ENCODE results near the gene ELOVL7. TPM values are rescaled to one million over a fixed set of nuclear protein-coding genes. Genes with fewer than 3 reads are reported as not detected.

ELOVL7 gene
- total and polyA plus RNA-seq, 4 donors, result 0.21 to 2.3 (median 0.76) TPM

DNA sequence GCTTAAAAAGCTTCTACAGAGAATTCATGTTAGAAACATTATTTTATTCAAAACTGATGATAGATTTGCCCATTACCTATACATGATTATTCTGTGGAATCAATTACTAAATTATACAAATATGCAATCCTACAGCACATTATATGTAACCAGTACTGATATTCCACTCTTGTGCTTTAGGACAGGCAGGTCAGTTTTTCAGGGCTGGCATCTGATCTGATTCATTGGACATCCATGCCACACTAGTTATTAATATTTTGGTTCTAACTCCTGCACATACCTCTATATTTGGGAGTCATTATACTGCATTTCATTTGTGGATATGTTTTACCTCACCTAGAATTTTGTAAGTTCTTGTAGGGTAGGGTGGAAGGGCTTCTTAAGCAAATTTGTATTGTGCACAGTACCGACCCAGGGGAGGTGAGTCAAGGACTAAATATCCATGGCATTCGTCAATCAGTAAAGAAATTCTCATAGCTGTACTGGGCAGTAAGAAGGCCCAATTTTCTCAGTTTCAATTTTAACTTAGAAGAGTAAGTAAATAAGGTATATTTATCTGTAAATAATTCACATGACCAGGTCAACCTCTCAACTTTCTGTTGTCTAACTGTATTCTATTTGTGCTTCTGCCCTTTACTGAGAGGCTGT lies 33.5 kb downstream of the ELOVL7 start:
- Histone ChIP-seq H3K4me3 (ENCODE audit: low read depth in 1 of 3, low read length in 3 of 3) (no peak overlapping the region), H3K27ac (ENCODE audit: low read depth in 1 of 2, low read length in 2 of 2) (no peak overlapping the region), H3K27me3 (ENCODE audit: control insufficient read depth in 4 of 4, insufficient read depth in 4 of 4, low read length in 3 of 4) (no peaks in the 10 kb centered on the region), H3K9ac (ENCODE audit: low read depth in 1 of 2, low read length in 2 of 2) (no peak overlapping the region), H3K4me1 (ENCODE audit: control insufficient read depth in 4 of 4, insufficient read depth in 4 of 4, low read length in 3 of 4) (no peaks in the 10 kb centered on the region), H3K9me3 (ENCODE audit: control insufficient read depth in 4 of 4, low read length in 3 of 4) (no peaks in the 10 kb centered on the region), H3K36me3 (ENCODE audit: control insufficient read depth in 4 of 4, insufficient read depth in 3 of 4, low read depth in 1 of 4, low read length in 3 of 4) (no peaks in the 10 kb centered on the region)
- TF ChIP-seq EGR1 (IDR thresholded peaks at IDR 0.05; ENCODE audit: low read depth in 2 of 2) (no peak), NR2F2 (IDR thresholded peaks at IDR 0.05) (no peak), FOXA2 (IDR thresholded peaks at IDR 0.05) (no peak)
- 63% methylated on average over 2 of the region's 2 CpGs for WGBS
- DNase-seq (ENCODE audit: low spot score), result no peak

DNA sequence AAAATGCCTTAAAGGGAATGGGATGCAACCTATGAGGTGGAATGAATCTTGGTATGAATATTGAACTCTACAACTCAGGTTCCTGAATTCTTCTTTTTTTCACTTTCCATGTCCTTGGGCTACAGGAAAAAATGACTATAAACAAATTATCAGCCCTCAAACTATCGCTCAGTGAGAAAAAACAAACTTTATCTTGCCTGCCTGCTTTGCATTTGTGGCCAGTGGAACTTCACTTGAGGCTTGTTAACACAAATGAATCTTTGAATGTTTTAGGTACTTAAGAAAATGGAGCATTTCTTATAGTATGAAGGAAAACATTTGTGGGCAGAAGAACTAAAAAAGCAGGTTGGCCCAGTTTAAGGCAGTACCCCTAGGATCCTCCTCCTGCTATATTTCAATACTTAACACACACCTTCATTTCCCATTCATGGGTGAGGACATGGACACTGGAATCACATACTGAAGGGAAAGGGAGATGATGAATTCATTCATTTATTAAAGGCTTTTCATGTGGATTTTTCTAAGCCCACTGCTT lies 34.1 kb downstream of the ELOVL7 start:
- H3K27me3 ChIP-seq (ENCODE audit: control insufficient read depth in 4 of 4, insufficient read depth in 4 of 4, low read length in 3 of 4), result no peaks in the 10 kb centered on the region
- H3K9me3 ChIP-seq (ENCODE audit: control insufficient read depth in 4 of 4, low read length in 3 of 4), result no peaks in the 10 kb centered on the region
- DNase-seq (ENCODE audit: low spot score), result no peak
- H3K9ac ChIP-seq (ENCODE audit: low read depth in 1 of 2, low read length in 2 of 2), result no peak overlapping the region
- no peak overlapping the region for H3K27ac ChIP-seq (ENCODE audit: low read depth in 1 of 2, low read length in 2 of 2)
- no peaks in the 10 kb centered on the region for H3K36me3 ChIP-seq (ENCODE audit: control insufficient read depth in 4 of 4, insufficient read depth in 3 of 4, low read depth in 1 of 4, low read length in 3 of 4)
- WGBS, result 81% methylated on average over 1 of the region's 1 CpG
- TF ChIP-seq RAD21 (IDR thresholded peaks at IDR 0.05), result no peak
- no peak for TF ChIP-seq HNF4A (conservative IDR thresholded peaks at IDR 0.05)
- TF ChIP-seq, protein P1, sequence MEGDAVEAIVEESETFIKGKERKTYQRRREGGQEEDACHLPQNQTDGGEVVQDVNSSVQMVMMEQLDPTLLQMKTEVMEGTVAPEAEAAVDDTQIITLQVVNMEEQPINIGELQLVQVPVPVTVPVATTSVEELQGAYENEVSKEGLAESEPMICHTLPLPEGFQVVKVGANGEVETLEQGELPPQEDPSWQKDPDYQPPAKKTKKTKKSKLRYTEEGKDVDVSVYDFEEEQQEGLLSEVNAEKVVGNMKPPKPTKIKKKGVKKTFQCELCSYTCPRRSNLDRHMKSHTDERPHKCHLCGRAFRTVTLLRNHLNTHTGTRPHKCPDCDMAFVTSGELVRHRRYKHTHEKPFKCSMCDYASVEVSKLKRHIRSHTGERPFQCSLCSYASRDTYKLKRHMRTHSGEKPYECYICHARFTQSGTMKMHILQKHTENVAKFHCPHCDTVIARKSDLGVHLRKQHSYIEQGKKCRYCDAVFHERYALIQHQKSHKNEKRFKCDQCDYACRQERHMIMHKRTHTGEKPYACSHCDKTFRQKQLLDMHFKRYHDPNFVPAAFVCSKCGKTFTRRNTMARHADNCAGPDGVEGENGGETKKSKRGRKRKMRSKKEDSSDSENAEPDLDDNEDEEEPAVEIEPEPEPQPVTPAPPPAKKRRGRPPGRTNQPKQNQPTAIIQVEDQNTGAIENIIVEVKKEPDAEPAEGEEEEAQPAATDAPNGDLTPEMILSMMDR (IDR thresholded peaks at IDR 0.05; ENCODE audit: low read depth, low read length, missing input control), result no peak
- TF ChIP-seq HNF4G (IDR thresholded peaks at IDR 0.05), result no peak
- TF ChIP-seq, protein P2, sequence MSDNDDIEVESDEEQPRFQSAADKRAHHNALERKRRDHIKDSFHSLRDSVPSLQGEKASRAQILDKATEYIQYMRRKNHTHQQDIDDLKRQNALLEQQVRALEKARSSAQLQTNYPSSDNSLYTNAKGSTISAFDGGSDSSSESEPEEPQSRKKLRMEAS (IDR thresholded peaks at IDR 0.05), result no peak
- TF ChIP-seq GABPA (IDR thresholded peaks at IDR 0.05 in 1 of 2, conservative IDR thresholded peaks at IDR 0.05 in 1 of 2), result no peak
- no peak for TF ChIP-seq FOXA1 (IDR thresholded peaks at IDR 0.05)
- TF ChIP-seq RXRA (IDR thresholded peaks at IDR 0.05), result no peak
- TF ChIP-seq JUND (IDR thresholded peaks at IDR 0.05), result no peak
- no peak for TF ChIP-seq ATF3 (IDR thresholded peaks at IDR 0.05)
- TF ChIP-seq EGR1 (IDR thresholded peaks at IDR 0.05; ENCODE audit: low read depth in 2 of 2), result no peak
- TF ChIP-seq TAF1 (conservative IDR thresholded peaks at IDR 0.05), result no peak
- TF ChIP-seq, protein P3, sequence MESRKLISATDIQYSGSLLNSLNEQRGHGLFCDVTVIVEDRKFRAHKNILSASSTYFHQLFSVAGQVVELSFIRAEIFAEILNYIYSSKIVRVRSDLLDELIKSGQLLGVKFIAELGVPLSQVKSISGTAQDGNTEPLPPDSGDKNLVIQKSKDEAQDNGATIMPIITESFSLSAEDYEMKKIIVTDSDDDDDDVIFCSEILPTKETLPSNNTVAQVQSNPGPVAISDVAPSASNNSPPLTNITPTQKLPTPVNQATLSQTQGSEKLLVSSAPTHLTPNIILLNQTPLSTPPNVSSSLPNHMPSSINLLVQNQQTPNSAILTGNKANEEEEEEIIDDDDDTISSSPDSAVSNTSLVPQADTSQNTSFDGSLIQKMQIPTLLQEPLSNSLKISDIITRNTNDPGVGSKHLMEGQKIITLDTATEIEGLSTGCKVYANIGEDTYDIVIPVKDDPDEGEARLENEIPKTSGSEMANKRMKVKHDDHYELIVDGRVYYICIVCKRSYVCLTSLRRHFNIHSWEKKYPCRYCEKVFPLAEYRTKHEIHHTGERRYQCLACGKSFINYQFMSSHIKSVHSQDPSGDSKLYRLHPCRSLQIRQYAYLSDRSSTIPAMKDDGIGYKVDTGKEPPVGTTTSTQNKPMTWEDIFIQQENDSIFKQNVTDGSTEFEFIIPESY (IDR thresholded peaks at IDR 0.05), result no peak
- no peak for TF ChIP-seq SP1 (IDR thresholded peaks at IDR 0.05)
- TF ChIP-seq YY1 (IDR thresholded peaks at IDR 0.05), result no peak
- no peak for TF ChIP-seq FOXA2 (IDR thresholded peaks at IDR 0.05)
- H3K4me1 ChIP-seq (ENCODE audit: control insufficient read depth in 4 of 4, insufficient read depth in 4 of 4, low read length in 3 of 4), result no peaks in the 10 kb centered on the region
- no peak overlapping the region for H3K4me3 ChIP-seq (ENCODE audit: low read depth in 1 of 3, low read length in 3 of 3)
